HG03196 (cell line): ENCODE results near the gene CFAP54.
"Not testable (repeated sequence)": the region's sequence is repeated elsewhere in the genome, so short reads cannot be mapped to it uniquely, and the experiment has no call there.

Experiments used
- ATAC-seq: cut with Tn5 transposase; IDR thresholded peaks from one replicate; pipeline ENCODE4 v1.9.1; 2021; ENCODE audit not compliant: unreplicated experiment

Gene CFAP54

GRCh38 chr12:96474206-96474605, 15.2 kb upstream of the CFAP54 start:
- no peak for ATAC-seq

GRCh38 chr12:96478011-96478410, 11.4 kb upstream of the CFAP54 start:
- no peak for ATAC-seq

GRCh38 chr12:96482086-96482485, 7.3 kb upstream of the CFAP54 start:
- ATAC-seq = no peak

GRCh38 chr12:96483116-96483515, 6.3 kb upstream of the CFAP54 start:
- no peak for ATAC-seq

- ATAC-seq = no peak
These were observed 2.4 kb upstream of the CFAP54 start for GRCh38 chr12:96486751-96487613.

GRCh38 chr12:96487634-96488033, 1.7 kb upstream of the CFAP54 start:
- ATAC-seq = no peak

- no peak for ATAC-seq
These were observed 3.7 kb downstream of the CFAP54 start for GRCh38 chr12:96493106-96493505.

GRCh38 chr12:96494154-96494553, 4.8 kb downstream of the CFAP54 start:
- not testable (repeated sequence) for ATAC-seq

- no peak for ATAC-seq
These were observed 5.8 kb downstream of the CFAP54 start for GRCh38 chr12:96495155-96495554.

- peak; percentile 48 for ATAC-seq
These were observed 6.6 kb downstream of the CFAP54 start for GRCh38 chr12:96495841-96496545.

- no peak for ATAC-seq
These were observed 7.6 kb downstream of the CFAP54 start for GRCh38 chr12:96496944-96497343.

- no peak for ATAC-seq
These were observed 8.5 kb downstream of the CFAP54 start for GRCh38 chr12:96497855-96498254.

GRCh38 chr12:96500693-96501092, 11.3 kb downstream of the CFAP54 start:
- ATAC-seq = peak; percentile 28

- peak; percentile 92 for ATAC-seq
These were observed 11.9 kb downstream of the CFAP54 start for GRCh38 chr12:96501133-96501761.

GRCh38 chr12:96501908-96502307, 12.5 kb downstream of the CFAP54 start:
- no peak for ATAC-seq

GRCh38 chr12:96502477-96502876, 13.1 kb downstream of the CFAP54 start:
- peak; percentile 59 for ATAC-seq

- ATAC-seq = no peak
These were observed 13.7 kb downstream of the CFAP54 start for GRCh38 chr12:96502949-96503532.

- ATAC-seq = no peak
These were observed 14.6 kb downstream of the CFAP54 start for GRCh38 chr12:96503976-96504375.

- ATAC-seq = no peak
These were observed 17.4 kb downstream of the CFAP54 start for GRCh38 chr12:96506776-96507175.

GRCh38 chr12:96510306-96510764, 21.0 kb downstream of the CFAP54 start:
- no peak for ATAC-seq

GRCh38 chr12:96513166-96513565, 23.8 kb downstream of the CFAP54 start:
- no peak for ATAC-seq
